Myocyte (in vitro differentiated cells): ENCODE results near the gene ACSS1. TPM values are rescaled to one million over a fixed set of nuclear protein-coding genes. Genes with fewer than 3 reads are reported as not detected.

Experiments
- DNase-seq: peaks from one replicate; pipeline ENCODE4 v3.0.0-alpha.2; 2012; ENCODE audit warnings: low read depth
- polyA plus RNA-seq: library from polyadenylated mRNA; unstranded; fragments of >200 nt; gene quantifications from one replicate; pipeline ENCODE4 v1.2.1, GENCODE V29; 2012; ENCODE audit warnings: missing spikeins
- total RNA-seq: library from RNA; depleted of rRNA; stranded (reverse); fragments of >200 nt; gene quantifications from 2 replicates; pipeline ENCODE4 v1.2.3, GENCODE V29; 2014

The ACSS1 gene
- total RNA-seq: 0.88 and 1.3 TPM in 2 replicates
- 0.16 TPM for polyA plus RNA-seq

- DNase-seq: no peak
Observed at GRCh38 chr20:25058051-25058846, at the start of gene ACSS1. ACSS1 (minus strand) TSS chr20:25058139; CDS start chr20:25058102, 37 bp downstream.

DNA sequence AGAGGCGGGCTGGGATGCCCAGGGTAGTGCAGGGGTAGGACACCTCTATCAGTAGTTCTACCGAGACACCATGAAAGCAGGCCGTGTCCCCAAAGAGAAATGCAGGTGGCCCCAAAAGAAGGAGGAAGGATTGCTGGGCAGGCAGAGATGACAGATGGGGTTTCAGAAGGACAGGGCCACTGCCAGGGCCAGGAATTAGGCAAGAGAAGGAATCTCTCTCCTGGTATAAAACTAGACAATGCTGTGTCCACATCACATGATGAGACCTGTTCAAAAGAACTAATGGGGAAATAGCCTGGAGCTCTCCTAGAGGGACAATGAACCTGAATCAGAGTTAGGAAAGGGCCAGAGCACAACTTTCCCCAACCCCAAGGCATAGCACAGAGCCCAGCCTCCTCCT lies 45.6 kb upstream of the ACSS1 start:
- DNase-seq: no peak

GRCh38 chr20:25100914-25101313 lies 43.0 kb upstream of the ACSS1 start:
- no peak for DNase-seq

DNA sequence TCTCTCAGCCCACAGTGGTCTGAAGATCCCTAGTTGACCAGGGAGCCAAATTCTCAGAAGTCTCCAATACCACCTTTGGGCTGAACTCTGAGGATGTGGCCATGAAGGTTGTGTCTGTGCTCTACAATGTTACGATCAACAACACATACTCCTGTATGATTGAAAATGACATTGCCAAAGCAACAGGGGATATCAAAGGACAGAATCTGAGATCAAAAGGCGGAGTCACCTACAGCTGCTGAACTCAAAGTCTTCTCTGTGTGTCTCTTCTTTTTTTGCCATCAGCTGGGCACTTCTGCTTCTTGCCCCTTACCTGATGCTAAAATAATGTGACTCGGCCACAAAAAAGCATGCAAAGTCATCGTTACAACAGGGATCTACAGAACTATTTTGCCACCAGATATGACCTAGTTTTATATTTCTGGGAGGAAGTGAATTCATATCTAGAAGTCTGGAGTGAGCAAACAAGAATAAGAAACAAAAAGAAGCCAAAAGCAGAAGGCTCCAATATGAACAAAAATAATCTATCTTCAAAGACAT lies 41.7 kb upstream of the ACSS1 start:
- no peak for DNase-seq

DNA sequence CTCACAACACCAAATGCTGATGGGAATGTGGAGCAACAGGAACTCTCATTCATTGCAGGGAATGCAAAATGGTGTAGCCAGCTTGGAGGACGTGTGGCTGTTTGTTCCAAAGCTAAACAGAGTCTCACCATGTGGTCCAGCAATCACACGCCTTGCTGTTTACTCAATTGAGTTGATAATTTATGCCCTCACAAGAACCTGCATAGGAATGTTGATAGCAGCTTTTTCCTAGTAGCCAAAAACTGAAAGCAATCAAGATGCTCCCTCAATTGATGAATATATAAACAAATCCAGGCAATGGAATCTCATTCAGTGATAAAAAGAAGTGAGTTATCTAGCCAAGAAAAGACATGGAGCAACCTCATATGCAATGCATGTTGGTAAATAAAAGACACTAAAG lies 39.6 kb upstream of the ACSS1 start:
- DNase-seq: no peak

- DNase-seq: no peak
Observed at GRCh38 chr20:25090492-25091429, 32.8 kb upstream of the ACSS1 start.

GRCh38 chr20:25089662-25090061 lies 31.7 kb upstream of the ACSS1 start:
- no peak for DNase-seq

DNA sequence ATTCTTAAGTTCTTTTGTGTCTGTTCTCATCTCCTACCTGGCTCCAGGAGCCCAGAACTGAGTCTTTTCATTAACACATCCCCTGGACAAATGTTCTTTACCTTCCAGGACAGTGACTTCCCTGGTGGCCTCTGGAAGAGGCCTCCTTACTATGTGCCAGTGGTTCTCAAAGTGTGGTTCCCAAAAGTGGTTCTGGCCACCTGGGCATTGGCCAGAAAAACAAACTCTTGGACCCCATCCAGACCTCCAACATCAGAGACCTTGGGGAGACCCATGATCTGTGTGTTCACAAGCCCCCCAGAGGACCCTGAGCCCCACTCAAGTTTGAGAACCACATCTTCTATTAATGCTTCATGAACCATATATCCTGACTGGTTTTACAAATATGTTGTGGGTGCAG lies 31.2 kb upstream of the ACSS1 start:
- no peak for DNase-seq

DNA sequence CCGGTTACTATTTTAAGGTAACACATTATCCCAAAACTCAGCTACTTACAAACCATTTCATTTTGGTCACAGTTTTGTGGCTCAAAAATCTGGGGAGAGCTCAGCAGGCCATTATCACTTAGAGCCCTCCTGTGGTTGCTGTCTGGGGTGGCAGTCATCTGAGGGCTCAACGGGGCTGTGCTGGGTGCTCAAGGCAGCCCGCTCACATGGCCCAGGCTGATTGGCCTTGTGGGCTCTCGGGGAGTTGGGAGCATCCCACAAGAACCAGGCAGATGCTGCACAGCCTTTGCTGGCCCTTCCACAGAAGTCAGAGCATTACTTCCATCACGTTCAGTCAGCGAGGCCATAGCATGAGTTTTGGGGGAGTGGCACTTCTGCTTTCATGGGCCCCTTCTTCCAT lies 30.3 kb upstream of the ACSS1 start:
- no peak for DNase-seq

GRCh38 chr20:25087186-25087929 lies 29.4 kb upstream of the ACSS1 start:
- DNase-seq: peak; percentile 43

- no peak for DNase-seq
Observed at GRCh38 chr20:25085756-25086495, 28.0 kb upstream of the ACSS1 start.

DNA sequence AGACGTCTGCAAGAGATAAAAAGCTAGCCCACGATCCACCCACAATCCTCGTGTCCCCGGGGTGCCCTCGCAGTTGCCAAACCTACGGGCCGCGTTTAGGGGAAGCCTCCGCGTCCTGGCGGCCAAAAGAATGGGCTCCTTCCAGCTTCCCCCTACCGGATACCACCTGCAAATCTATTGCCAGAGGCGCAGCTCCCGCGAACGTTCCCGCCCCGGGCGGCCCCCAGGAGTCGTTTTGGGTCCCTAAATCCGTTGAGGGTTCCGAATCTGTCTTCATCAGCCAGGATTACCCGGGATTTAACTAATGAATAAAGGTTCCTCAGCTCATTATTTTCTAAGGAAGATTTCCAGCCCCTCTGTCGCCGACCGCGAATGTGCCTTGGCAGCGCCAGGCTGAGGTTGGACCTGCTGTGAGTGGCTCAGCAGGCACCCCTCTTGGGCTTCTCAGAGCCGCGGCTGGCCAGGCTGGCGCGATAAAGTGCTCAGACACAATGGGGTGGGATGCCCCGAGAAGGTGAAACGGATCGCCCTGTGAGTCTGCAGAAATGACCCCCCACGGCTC lies 26.8 kb upstream of the ACSS1 start:
- no peak for DNase-seq

DNA sequence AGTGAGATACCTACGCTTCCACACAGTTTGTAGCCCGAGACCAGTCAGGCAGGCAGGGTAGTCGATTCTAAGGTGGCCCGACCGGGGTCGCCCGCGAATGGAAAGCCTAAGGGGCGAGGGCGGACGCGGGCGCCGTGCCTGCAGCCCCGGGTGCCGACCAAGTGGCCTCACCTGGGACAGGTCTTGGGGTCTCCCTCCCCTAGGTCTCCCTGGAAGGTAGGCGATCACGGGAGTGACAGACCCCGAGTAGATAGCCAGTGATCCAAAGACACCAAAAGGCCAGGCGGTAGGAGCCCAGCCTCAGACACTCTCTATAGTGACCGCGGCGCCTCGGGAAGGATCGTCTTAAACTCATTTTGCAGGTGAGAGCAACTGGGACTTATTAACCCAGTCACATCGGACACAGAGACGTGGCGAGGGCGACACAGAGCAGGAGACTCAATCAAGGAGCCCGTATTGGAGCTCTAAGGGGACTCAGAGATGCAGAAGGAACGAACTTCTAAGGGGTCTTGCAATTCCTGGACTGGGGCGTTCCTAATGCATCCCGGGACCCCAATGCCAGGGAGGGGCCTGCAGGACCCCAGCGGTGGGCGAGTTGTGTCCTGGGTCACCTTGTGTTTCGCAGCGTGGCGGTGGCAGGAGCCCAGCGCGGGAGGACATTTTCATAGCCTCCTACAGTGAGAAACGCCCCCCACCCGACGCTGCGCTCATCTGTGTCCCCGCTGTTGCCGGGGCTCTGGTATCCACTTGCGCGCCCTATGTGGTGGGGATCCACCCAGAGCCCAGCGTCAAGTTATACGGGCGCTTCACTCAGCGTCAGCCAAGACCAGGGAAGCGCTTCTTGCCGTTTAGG lies 26.1 kb upstream of the ACSS1 start:
- no peak for DNase-seq

GRCh38 chr20:25083141-25083772 lies 25.3 kb upstream of the ACSS1 start:
- DNase-seq: no peak

GRCh38 chr20:25082498-25082873 lies 24.5 kb upstream of the ACSS1 start:
- DNase-seq: no peak

DNA sequence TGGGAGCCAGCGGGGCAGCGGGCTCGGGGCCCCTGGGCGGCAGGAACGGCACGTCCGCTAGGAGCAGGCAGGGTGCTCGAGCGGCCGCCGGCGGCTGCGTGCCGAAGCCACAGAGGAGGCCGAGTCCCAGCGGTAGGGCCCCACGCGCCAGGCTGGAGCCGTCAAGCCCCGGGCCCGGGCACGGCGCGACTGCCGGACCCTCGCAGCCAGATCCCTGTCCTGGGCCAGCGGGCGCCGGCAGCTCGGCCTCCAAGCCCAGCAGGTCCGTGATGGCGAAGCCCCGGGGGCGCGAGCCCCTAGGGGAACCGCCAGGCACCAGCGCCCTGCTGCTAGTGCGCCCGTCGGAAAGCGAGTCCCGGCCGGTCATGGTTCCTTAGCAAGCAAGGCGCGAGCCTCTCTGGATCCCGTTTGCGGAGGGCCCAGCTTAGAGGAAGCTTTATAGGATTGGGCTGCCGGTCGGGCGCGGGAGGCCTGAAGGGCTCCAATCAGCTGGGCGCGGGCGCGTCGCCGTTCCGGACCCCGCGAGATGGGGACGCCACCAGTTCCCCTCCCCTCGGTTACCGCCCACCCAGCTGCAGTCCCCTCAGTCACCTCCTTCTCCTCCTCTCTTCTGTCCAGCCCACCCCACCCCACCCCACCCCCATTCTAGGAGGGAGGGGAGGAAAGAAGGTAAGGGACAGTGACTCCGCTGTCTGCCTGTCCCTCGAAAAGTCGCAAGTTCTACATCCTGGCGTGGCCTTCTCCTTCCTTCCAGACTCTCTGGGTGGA lies 24.0 kb upstream of the ACSS1 start, which contains the start of gene VSX1:
TSS of gene VSX1 (minus strand) at position 412 of the 768 bp plus-strand sequence. CDS start at position 367, 45 bp downstream.
- DNase-seq: no peak

- peak; percentile 49 for DNase-seq
Observed at GRCh38 chr20:25081065-25081729, 23.3 kb upstream of the ACSS1 start.
